Kidney (tissue), 14 donors: Measurements from ENCODE around the gene P2RX7. TPM values are rescaled to one million over a fixed set of nuclear protein-coding genes. Genes with fewer than 3 reads are reported as not detected.

Source experiments
- DNase-seq, 5 donors: peaks; one replicate each; pipeline ENCODE4 v3.0.0-alpha.2; 2013 to 2020
- FAIRE-seq: peaks from 2 replicates; lab custom pipeline; 2012; peaks lifted over from hg19 to GRCh38; lab: Jason Lieb, UNC
- H3K27ac ChIP-seq, 2 donors: one replicate each; pipeline ENCODE4 v1.7.0; 2013; ENCODE audit warnings: low read depth in 2 of 2, low read length in 2 of 2, inconsistent platforms in 1 of 2
- H3K27me3 ChIP-seq: one replicate; pipeline ENCODE4 v1.7.1; 2013; ENCODE audit warnings: low read length, inconsistent platforms; ENCODE audit not compliant: control insufficient read depth, insufficient read depth
- H3K36me3 ChIP-seq, 3 donors: one replicate each; pipeline versions ENCODE4 v1.7.0 to v1.7.1; 2013; ENCODE audit warnings: low read length in 3 of 3, control low read depth in 1 of 3, inconsistent platforms in 1 of 3; ENCODE audit not compliant: insufficient read depth in 3 of 3, control insufficient read depth in 2 of 3
- H3K4me1 ChIP-seq, 3 donors: one replicate each; pipeline versions ENCODE4 v1.7.0 to v1.7.1; 2013; ENCODE audit warnings: low read length in 3 of 3, inconsistent platforms in 1 of 3, low read depth in 1 of 3; ENCODE audit not compliant: control insufficient read depth in 2 of 3, insufficient read depth in 2 of 3
- H3K4me3 ChIP-seq, 3 donors: one replicate each; pipeline versions ENCODE4 v1.7.0 to v1.8.1; 2013; ENCODE audit warnings: low read length in 3 of 3, control low read depth in 1 of 3, inconsistent platforms in 1 of 3
- H3K9ac ChIP-seq, 3 donors: one replicate each; pipeline versions ENCODE4 v1.7.0 to v1.7.1; 2013; ENCODE audit warnings: low read length in 3 of 3, control low read depth in 1 of 3, inconsistent platforms in 1 of 3
- H3K9me3 ChIP-seq, 3 donors: one replicate each; pipeline versions ENCODE4 v1.7.0 to v1.7.1; 2013; ENCODE audit warnings: low read length in 3 of 3, control low read depth in 1 of 3, inconsistent platforms in 1 of 3; ENCODE audit not compliant: control insufficient read depth in 2 of 3, insufficient read depth in 1 of 3
- intact Hi-C: fragments of 100-400 bp; cut with DNase I; formaldehyde crosslinking; loops from one replicate; pipeline ENCODE4 v1.11.1; 2022
- polyA plus RNA-seq: library from polyadenylated mRNA; stranded (reverse); fragments of 350-450 nt; fragmentation: Illumina TruSeq; extraction: RNeasy Lipid Tissue Mini Kit (QIAGEN cat#74804); gene quantifications from one replicate; pipeline ENCODE4 v1.2.3, GENCODE V29; 2014; ENCODE audit warnings: low read depth, low replicate concordance; ENCODE audit not compliant: insufficient read depth
- total RNA-seq: library from RNA; stranded (reverse); fragmentation: NEBNext Ultra II Directional; extraction: Animal tissue kit (Norgen Biotek cat#: 25700); gene quantifications from one replicate; pipeline ENCODE4 v1.2.1, GENCODE V29; 2021
- TF ChIP-seq, protein P1 (sequence below): IDR thresholded peaks from 3 replicates; pipeline ENCODE4 v1.5.1; 2012; ENCODE audit warnings: mild to moderate bottlenecking, moderate library complexity, borderline replicate concordance; ENCODE audit not compliant: insufficient read depth; ENCODE audit errors: extremely low read depth
- donor health status: control.
- donor health status: control.
- donor health status: control.
- donor health status: control.
- donor health status: control.
- donor health status: DM: yes; HTN: yes; CAD: no.
- donor health status: Normal renal cell carcinoma (clear cell type).

Gene P2RX7
- total and polyA plus RNA-seq, 2 donors from 2014 or later, result 0.45 to 3.5 TPM

DNA sequence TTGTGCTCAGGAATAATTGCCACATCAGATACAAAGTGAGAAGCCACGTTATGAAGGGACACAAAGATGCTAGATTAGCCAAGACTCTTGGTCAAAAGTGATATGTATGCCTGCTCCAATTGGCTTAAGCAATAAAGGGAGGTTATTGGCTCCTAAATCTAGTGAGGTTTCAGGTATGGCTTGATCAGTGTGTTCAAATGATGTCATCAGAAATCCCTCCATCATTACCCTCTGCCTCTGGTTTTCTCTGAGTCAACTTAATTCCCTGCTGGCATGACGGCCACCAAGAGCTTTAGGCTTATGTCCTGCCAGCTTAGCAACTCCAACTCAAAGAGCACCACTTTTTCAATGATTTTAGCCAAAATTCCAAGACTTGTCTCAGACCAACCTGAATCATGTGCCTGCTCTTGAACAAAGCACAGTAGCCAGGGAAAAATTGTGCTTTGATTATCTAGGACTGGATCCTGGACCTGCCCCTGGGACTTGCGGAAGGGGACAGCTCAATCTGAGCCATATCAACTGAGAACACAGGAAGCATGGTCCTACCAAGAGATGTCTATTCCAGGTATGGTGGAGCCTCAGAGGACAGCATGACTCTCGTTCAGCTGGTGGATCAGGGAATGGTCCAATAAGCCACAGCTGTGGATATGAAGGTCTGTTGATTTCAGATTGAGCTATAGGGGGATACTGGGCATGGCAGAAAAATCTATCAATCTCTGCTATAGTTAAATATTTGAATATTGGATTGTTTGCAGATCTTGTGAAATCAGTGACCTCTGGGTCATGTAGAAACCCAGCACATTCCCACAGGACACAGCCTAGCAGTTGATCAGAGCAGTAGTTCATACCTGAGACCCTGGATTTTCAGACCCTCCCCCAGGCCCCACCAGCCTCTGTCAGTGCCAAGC is 16.1 kb upstream of the P2RX7 start:
- TF ChIP-seq, protein P1, sequence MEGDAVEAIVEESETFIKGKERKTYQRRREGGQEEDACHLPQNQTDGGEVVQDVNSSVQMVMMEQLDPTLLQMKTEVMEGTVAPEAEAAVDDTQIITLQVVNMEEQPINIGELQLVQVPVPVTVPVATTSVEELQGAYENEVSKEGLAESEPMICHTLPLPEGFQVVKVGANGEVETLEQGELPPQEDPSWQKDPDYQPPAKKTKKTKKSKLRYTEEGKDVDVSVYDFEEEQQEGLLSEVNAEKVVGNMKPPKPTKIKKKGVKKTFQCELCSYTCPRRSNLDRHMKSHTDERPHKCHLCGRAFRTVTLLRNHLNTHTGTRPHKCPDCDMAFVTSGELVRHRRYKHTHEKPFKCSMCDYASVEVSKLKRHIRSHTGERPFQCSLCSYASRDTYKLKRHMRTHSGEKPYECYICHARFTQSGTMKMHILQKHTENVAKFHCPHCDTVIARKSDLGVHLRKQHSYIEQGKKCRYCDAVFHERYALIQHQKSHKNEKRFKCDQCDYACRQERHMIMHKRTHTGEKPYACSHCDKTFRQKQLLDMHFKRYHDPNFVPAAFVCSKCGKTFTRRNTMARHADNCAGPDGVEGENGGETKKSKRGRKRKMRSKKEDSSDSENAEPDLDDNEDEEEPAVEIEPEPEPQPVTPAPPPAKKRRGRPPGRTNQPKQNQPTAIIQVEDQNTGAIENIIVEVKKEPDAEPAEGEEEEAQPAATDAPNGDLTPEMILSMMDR, result no peak
- intact Hi-C loops, result no loop called here
- Histone ChIP-seq H3K36me3 (no peaks in the 10 kb centered on the region), H3K27me3 (no peaks in the 10 kb centered on the region), H3K4me3 (no peak overlapping the region), H3K9me3 (no peaks in the 10 kb centered on the region), H3K27ac (no peak overlapping the region), H3K4me1 (no peaks in the 10 kb centered on the region), H3K9ac (no peak overlapping the region)
- no peak for FAIRE-seq
- DNase-seq, result no peak

DNA sequence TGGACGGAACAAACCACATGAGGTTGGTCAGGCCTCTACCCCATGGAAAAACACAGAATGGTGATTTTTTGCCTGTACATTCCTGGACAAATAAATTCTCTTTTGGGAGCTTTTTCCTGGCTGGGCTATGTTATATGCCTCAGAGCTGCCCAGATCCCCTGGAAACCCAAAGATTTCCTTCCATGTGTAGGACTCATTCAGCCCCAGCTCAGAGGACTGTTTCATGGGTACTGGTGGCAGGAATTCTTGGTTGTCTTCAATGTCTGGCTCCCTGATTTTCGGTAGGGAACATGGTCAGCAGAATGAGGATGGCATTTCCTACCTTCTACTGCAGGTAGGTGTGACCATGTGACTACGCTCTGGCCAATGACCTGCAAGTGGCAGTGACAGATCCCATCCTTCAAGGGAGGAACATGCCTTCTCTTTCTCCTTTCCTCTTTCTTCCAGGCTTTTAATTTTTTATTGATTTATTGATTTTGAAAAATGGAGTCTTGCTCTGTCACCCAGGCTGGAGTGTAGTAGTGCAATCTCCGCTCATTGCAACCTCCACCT is 15.4 kb upstream of the P2RX7 start:
- TF ChIP-seq, protein P1, result no peak
- Histone ChIP-seq H3K4me3 (no peak overlapping the region), H3K27ac (no peak overlapping the region), H3K27me3 (no peaks in the 10 kb centered on the region), H3K9ac (no peak overlapping the region), H3K4me1 (no peaks in the 10 kb centered on the region), H3K36me3 (no peaks in the 10 kb centered on the region), H3K9me3 (no peaks in the 10 kb centered on the region)
- intact Hi-C loops, result no loop called here
- DNase-seq (no peak), FAIRE-seq (no peak)

DNA sequence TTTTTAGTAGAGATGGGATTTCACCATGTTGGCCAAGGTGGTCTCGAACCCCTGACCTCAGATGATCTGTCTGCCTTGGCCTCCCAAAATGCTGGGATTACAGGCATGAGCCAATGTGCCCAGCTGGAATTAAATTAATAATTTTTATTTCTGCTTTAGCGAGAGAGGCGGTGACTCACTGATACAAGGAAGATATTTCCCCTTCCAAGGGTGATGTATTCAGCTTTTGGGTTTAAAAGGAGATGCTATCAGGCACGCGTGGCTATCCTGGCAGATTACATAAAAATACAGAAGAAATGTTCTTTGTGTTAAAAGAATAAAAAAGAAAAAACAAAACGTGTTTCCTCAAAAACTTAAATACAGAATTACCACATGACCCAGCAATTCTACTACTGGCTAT is 12.4 kb upstream of the P2RX7 start:
- no peaks in the 10 kb centered on the region for H3K9me3 ChIP-seq
- H3K4me3 ChIP-seq, result no peak overlapping the region
- FAIRE-seq (no peak), DNase-seq (no peak)
- TF ChIP-seq, protein P1, result no peak
- no peaks in the 10 kb centered on the region for H3K27me3 ChIP-seq
- H3K9ac ChIP-seq, result no peak overlapping the region
- no peak overlapping the region for H3K27ac ChIP-seq
- no peaks in the 10 kb centered on the region for H3K36me3 ChIP-seq
- intact Hi-C loops, result no loop called here
- H3K4me1 ChIP-seq, result no peaks in the 10 kb centered on the region
